ENCODE data around the gene TGFBR3. TPM values are rescaled to one million over a fixed set of nuclear protein-coding genes. Genes with fewer than 3 reads are reported as not detected.
A peak's percentile ranks its signal among the peaks of the same experiment; 100 is the strongest.

Gene TGFBR3
- total and polyA plus RNA-seq, 2 of the 8 experiments (the other 6 are each of a cell fraction or from before 2014, with no cell fraction given) = 2.0 to 6.1 TPM

- TF ChIP-seq BACH1 (IDR thresholded peaks at IDR 0.05; ENCODE audit: low read length) = peak; percentile 7; the same call in 1 of the 2 replicates
- no peak for TF ChIP-seq NRF1 (IDR thresholded peaks at IDR 0.05; ENCODE audit: low read depth, low read length)
- no peak for TF ChIP-seq EGR1 (IDR thresholded peaks at IDR 0.05; ENCODE audit: borderline replicate concordance, low read depth, low read length)
- TF ChIP-seq MAX (IDR thresholded peaks at IDR 0.05) = 0 out of 2 replicates have a peak, but pooled peaks have one; percentile 24
- peak; percentile 48; the same call in 1 of the 2 replicates for TF ChIP-seq E2F6 (IDR thresholded peaks at IDR 0.05)
- TF ChIP-seq POLR2A (IDR thresholded peaks at IDR 0.05; ENCODE audit: control extremely low read depth in 1 of 2, low read depth in 2 of 2, low read length in 2 of 2) = 0 out of 3 replicates have a peak, but pooled peaks of 1 of the 2 experiments have one; percentile 27
- no peak for TF ChIP-seq JUND (IDR thresholded peaks at IDR 0.05; ENCODE audit: low read length)
- TF ChIP-seq TBP (IDR thresholded peaks at IDR 0.05; ENCODE audit: low read depth, low read length) = peak; percentile 57
- no peak for TF ChIP-seq RNF2 (IDR thresholded peaks at IDR 0.05; ENCODE audit: borderline replicate concordance, low read depth, low read length, missing control alignments, poor library complexity, severe bottlenecking)
- peak in 1 of 3 experiments; percentile 22; a peak in 2 of 4 replicates for TF ChIP-seq CTCF (IDR thresholded peaks at IDR 0.05; ENCODE audit: control extremely low read depth in 1 of 3, insufficient read depth in 1 of 3, low read depth in 1 of 3, low read length in 3 of 3)
- no peak for TF ChIP-seq ZNF274 (IDR thresholded peaks at IDR 0.05; ENCODE audit: borderline replicate concordance, extremely low read depth, low read length)
- peak; percentile 0 for TF ChIP-seq EZH2 (IDR thresholded peaks at IDR 0.05; ENCODE audit: low read depth, low read length, severe bottlenecking)
- TF ChIP-seq RXRA (IDR thresholded peaks at IDR 0.05; ENCODE audit: insufficient read depth, low read depth, low read length) = no peak
- TF ChIP-seq CBX8 (IDR thresholded peaks at IDR 0.05; ENCODE audit: borderline replicate concordance, low read depth, low read length) = no peak
- TF ChIP-seq TAF7 (optimal IDR thresholded peaks at IDR 0.05; ENCODE audit: borderline replicate concordance, low read depth, low read length) = no peak
- TF ChIP-seq BCL11A (IDR thresholded peaks at IDR 0.05; ENCODE audit: low read depth in 2 of 2, low read length in 2 of 2) = no peak
- TF ChIP-seq SP2 (IDR thresholded peaks at IDR 0.05; ENCODE audit: low read length) = no peak
- no peak for TF ChIP-seq ATF3 (IDR thresholded peaks at IDR 0.05; ENCODE audit: insufficient read depth, low read depth, low read length)
Observed at GRCh38 chr1:91885716-91886506, at the start of gene TGFBR3 (continued).

Data from H1 (cell line).